Measurements from ENCODE around the gene SHISA3.

The SHISA3 gene

GRCh38 chr4:42412251-42412650 is 15.0 kb downstream of the SHISA3 start:
- Histone ChIP-seq H3K4me1 (ENCODE audit: control insufficient read depth, low read depth, low read length) (no peaks in the 10 kb centered on the region), H2AK5ac (ENCODE audit: low read length) (no peak overlapping the region), H2BK5ac (ENCODE audit: low read length) (no peak overlapping the region), H3K23ac (ENCODE audit: low read length) (no peak overlapping the region), H2BK120ac (ENCODE audit: low read depth, low read length) (no peak overlapping the region), H3K4ac (ENCODE audit: low read depth, low read length) (no peak overlapping the region), H3K9ac (ENCODE audit: low read length) (no peak overlapping the region), H3K4me2 (ENCODE audit: low read length) (no peak overlapping the region), H3K4me3 (ENCODE audit: low read length) (no peak overlapping the region), H4K8ac (ENCODE audit: low read depth, low read length) (no peak overlapping the region), H4K5ac (ENCODE audit: low read length) (no peak overlapping the region), H3K27ac (ENCODE audit: low read depth, low read length) (no peak overlapping the region), H3K36me3 (ENCODE audit: control insufficient read depth, insufficient read depth, low read length) (no peaks in the 10 kb centered on the region), H3K56ac (ENCODE audit: low read length) (no peak overlapping the region), H3K27me3 (ENCODE audit: insufficient read depth, low read length, poor library complexity) (no peaks in the 10 kb centered on the region), H3K79me2 (ENCODE audit: control insufficient read depth, insufficient read depth, low read length) (no peaks in the 10 kb centered on the region), H3K18ac (ENCODE audit: low read length) (no peak overlapping the region), H3K79me1 (ENCODE audit: low read length) (no peaks in the 10 kb centered on the region), H2BK15ac (replicated peaks; ENCODE audit: low read depth) (no peak overlapping the region)
- DNase-seq: peak; percentile 36
- WGBS (ENCODE audit: extremely low coverage, insufficient coverage, low lambda C conversion rate): no CpG with 5 or more reads among the region's 2 CpGs

- Histone ChIP-seq H3K27me3 (ENCODE audit: insufficient read depth, low read length, poor library complexity) (no peaks in the 10 kb centered on the region), H3K4me1 (ENCODE audit: control insufficient read depth, low read depth, low read length) (no peaks in the 10 kb centered on the region), H3K4ac (ENCODE audit: low read depth, low read length) (no peak overlapping the region), H3K4me3 (ENCODE audit: low read length) (no peak overlapping the region), H2BK120ac (ENCODE audit: low read depth, low read length) (no peak overlapping the region), H3K56ac (ENCODE audit: low read length) (no peak overlapping the region), H3K9ac (ENCODE audit: low read length) (no peak overlapping the region), H4K5ac (ENCODE audit: low read length) (no peak overlapping the region), H3K79me1 (ENCODE audit: low read length) (no peaks in the 10 kb centered on the region), H4K8ac (ENCODE audit: low read depth, low read length) (no peak overlapping the region), H2BK15ac (replicated peaks; ENCODE audit: low read depth) (no peak overlapping the region), H2BK5ac (ENCODE audit: low read length) (no peak overlapping the region), H3K4me2 (ENCODE audit: low read length) (no peak overlapping the region), H3K36me3 (ENCODE audit: control insufficient read depth, insufficient read depth, low read length) (no peaks in the 10 kb centered on the region), H3K27ac (ENCODE audit: low read depth, low read length) (no peak overlapping the region), H3K18ac (ENCODE audit: low read length) (no peak overlapping the region), H2AK5ac (ENCODE audit: low read length) (no peak overlapping the region), H3K79me2 (ENCODE audit: control insufficient read depth, insufficient read depth, low read length) (no peaks in the 10 kb centered on the region), H3K23ac (ENCODE audit: low read length) (no peak overlapping the region)
- DNase-seq: no peak
- WGBS (ENCODE audit: extremely low coverage, insufficient coverage, low lambda C conversion rate): no CpG with 5 or more reads among the region's 1 CpG
Observed at GRCh38 chr4:42415281-42415680, 18.0 kb downstream of the SHISA3 start.

- Histone ChIP-seq H3K36me3 (ENCODE audit: control insufficient read depth, insufficient read depth, low read length) (no peaks in the 10 kb centered on the region), H2BK5ac (ENCODE audit: low read length) (no peak overlapping the region), H3K9ac (ENCODE audit: low read length) (no peak overlapping the region), H3K4ac (ENCODE audit: low read depth, low read length) (no peak overlapping the region), H2AK5ac (ENCODE audit: low read length) (no peak overlapping the region), H3K23ac (ENCODE audit: low read length) (no peak overlapping the region), H3K4me1 (ENCODE audit: control insufficient read depth, low read depth, low read length) (no peaks in the 10 kb centered on the region), H3K79me1 (ENCODE audit: low read length) (no peaks in the 10 kb centered on the region), H4K5ac (ENCODE audit: low read length) (no peak overlapping the region), H3K79me2 (ENCODE audit: control insufficient read depth, insufficient read depth, low read length) (no peaks in the 10 kb centered on the region), H3K27me3 (ENCODE audit: insufficient read depth, low read length, poor library complexity) (no peaks in the 10 kb centered on the region), H4K8ac (ENCODE audit: low read depth, low read length) (no peak overlapping the region), H3K27ac (ENCODE audit: low read depth, low read length) (no peak overlapping the region), H3K56ac (ENCODE audit: low read length) (no peak overlapping the region), H3K4me3 (ENCODE audit: low read length) (no peak overlapping the region), H3K18ac (ENCODE audit: low read length) (no peak overlapping the region), H3K4me2 (ENCODE audit: low read length) (no peak overlapping the region), H2BK15ac (replicated peaks; ENCODE audit: low read depth) (no peak overlapping the region), H2BK120ac (ENCODE audit: low read depth, low read length) (no peak overlapping the region)
- WGBS (ENCODE audit: extremely low coverage, insufficient coverage, low lambda C conversion rate): no CpG with 5 or more reads among the region's 3 CpGs
- DNase-seq: peak; percentile 56
Observed at GRCh38 chr4:42416017-42416416, 18.7 kb downstream of the SHISA3 start.

- Histone ChIP-seq H3K18ac (ENCODE audit: low read length) (no peak overlapping the region), H3K9ac (ENCODE audit: low read length) (no peak overlapping the region), H4K5ac (ENCODE audit: low read length) (no peak overlapping the region), H3K4me1 (ENCODE audit: control insufficient read depth, low read depth, low read length) (no peaks in the 10 kb centered on the region), H3K23ac (ENCODE audit: low read length) (no peak overlapping the region), H3K79me1 (ENCODE audit: low read length) (no peaks in the 10 kb centered on the region), H3K27me3 (ENCODE audit: insufficient read depth, low read length, poor library complexity) (no peaks in the 10 kb centered on the region), H3K4me2 (ENCODE audit: low read length) (no peak overlapping the region), H2AK5ac (ENCODE audit: low read length) (no peak overlapping the region), H2BK15ac (replicated peaks; ENCODE audit: low read depth) (no peak overlapping the region), H3K4me3 (ENCODE audit: low read length) (no peak overlapping the region), H3K36me3 (ENCODE audit: control insufficient read depth, insufficient read depth, low read length) (no peaks in the 10 kb centered on the region), H3K4ac (ENCODE audit: low read depth, low read length) (no peak overlapping the region), H3K56ac (ENCODE audit: low read length) (no peak overlapping the region), H3K27ac (ENCODE audit: low read depth, low read length) (no peak overlapping the region), H2BK120ac (ENCODE audit: low read depth, low read length) (no peak overlapping the region), H2BK5ac (ENCODE audit: low read length) (no peak overlapping the region), H4K8ac (ENCODE audit: low read depth, low read length) (no peak overlapping the region), H3K79me2 (ENCODE audit: control insufficient read depth, insufficient read depth, low read length) (no peaks in the 10 kb centered on the region)
- no CpG with 5 or more reads among the region's 3 CpGs for WGBS (ENCODE audit: extremely low coverage, insufficient coverage, low lambda C conversion rate)
- DNase-seq: no peak
Observed at GRCh38 chr4:42417550-42417949, 20.3 kb downstream of the SHISA3 start.

- H3K9ac ChIP-seq (ENCODE audit: low read length): no peak overlapping the region
- H2BK15ac ChIP-seq (replicated peaks; ENCODE audit: low read depth): no peak overlapping the region
- no CpG with 5 or more reads among the region's 5 CpGs for WGBS (ENCODE audit: extremely low coverage, insufficient coverage, low lambda C conversion rate)
- no peak overlapping the region for H4K5ac ChIP-seq (ENCODE audit: low read length)
- H2BK120ac ChIP-seq (ENCODE audit: low read depth, low read length): no peak overlapping the region
- H3K27me3 ChIP-seq (ENCODE audit: insufficient read depth, low read length, poor library complexity): no peaks in the 10 kb centered on the region
- H3K56ac ChIP-seq (ENCODE audit: low read length): no peak overlapping the region
- no peaks in the 10 kb centered on the region for H3K79me1 ChIP-seq (ENCODE audit: low read length)
- no peak overlapping the region for H3K18ac ChIP-seq (ENCODE audit: low read length)
- H2AK5ac ChIP-seq (ENCODE audit: low read length): no peak overlapping the region
- no peaks in the 10 kb centered on the region for H3K4me1 ChIP-seq (ENCODE audit: control insufficient read depth, low read depth, low read length)
- H3K36me3 ChIP-seq (ENCODE audit: control insufficient read depth, insufficient read depth, low read length): no peaks in the 10 kb centered on the region
- no peak overlapping the region for H3K23ac ChIP-seq (ENCODE audit: low read length)
- H3K4me2 ChIP-seq (ENCODE audit: low read length): no peak overlapping the region
- no peak overlapping the region for H3K4me3 ChIP-seq (ENCODE audit: low read length)
- H2BK5ac ChIP-seq (ENCODE audit: low read length): no peak overlapping the region
- no peak overlapping the region for H3K27ac ChIP-seq (ENCODE audit: low read depth, low read length)
- no peaks in the 10 kb centered on the region for H3K79me2 ChIP-seq (ENCODE audit: control insufficient read depth, insufficient read depth, low read length)
- DNase-seq: peak; percentile 69
- H3K4ac ChIP-seq (ENCODE audit: low read depth, low read length): no peak overlapping the region
- no peak overlapping the region for H4K8ac ChIP-seq (ENCODE audit: low read depth, low read length)
Observed at GRCh38 chr4:42420140-42420539, 22.9 kb downstream of the SHISA3 start.
